HL-60/S4 treated with retinoic acid at 250 ng/mL for 4 days and 3 days (cell line): ENCODE results near the gene RUFY1.
"Not testable (repeated sequence)": the region's sequence is repeated elsewhere in the genome, so short reads cannot be mapped to it uniquely, and the experiment has no call there.

Source experiments
- in situ Hi-C: fragments of 300-500 bp; cut with MboI; formaldehyde crosslinking; loops from 2 replicates; pipeline ENCODE4 v1.7.0; 2022; ENCODE audit warnings: low sequenced_read_pairs

RUFY1 gene, protein sequence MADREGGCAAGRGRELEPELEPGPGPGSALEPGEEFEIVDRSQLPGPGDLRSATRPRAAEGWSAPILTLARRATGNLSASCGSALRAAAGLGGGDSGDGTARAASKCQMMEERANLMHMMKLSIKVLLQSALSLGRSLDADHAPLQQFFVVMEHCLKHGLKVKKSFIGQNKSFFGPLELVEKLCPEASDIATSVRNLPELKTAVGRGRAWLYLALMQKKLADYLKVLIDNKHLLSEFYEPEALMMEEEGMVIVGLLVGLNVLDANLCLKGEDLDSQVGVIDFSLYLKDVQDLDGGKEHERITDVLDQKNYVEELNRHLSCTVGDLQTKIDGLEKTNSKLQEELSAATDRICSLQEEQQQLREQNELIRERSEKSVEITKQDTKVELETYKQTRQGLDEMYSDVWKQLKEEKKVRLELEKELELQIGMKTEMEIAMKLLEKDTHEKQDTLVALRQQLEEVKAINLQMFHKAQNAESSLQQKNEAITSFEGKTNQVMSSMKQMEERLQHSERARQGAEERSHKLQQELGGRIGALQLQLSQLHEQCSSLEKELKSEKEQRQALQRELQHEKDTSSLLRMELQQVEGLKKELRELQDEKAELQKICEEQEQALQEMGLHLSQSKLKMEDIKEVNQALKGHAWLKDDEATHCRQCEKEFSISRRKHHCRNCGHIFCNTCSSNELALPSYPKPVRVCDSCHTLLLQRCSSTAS

DNA sequence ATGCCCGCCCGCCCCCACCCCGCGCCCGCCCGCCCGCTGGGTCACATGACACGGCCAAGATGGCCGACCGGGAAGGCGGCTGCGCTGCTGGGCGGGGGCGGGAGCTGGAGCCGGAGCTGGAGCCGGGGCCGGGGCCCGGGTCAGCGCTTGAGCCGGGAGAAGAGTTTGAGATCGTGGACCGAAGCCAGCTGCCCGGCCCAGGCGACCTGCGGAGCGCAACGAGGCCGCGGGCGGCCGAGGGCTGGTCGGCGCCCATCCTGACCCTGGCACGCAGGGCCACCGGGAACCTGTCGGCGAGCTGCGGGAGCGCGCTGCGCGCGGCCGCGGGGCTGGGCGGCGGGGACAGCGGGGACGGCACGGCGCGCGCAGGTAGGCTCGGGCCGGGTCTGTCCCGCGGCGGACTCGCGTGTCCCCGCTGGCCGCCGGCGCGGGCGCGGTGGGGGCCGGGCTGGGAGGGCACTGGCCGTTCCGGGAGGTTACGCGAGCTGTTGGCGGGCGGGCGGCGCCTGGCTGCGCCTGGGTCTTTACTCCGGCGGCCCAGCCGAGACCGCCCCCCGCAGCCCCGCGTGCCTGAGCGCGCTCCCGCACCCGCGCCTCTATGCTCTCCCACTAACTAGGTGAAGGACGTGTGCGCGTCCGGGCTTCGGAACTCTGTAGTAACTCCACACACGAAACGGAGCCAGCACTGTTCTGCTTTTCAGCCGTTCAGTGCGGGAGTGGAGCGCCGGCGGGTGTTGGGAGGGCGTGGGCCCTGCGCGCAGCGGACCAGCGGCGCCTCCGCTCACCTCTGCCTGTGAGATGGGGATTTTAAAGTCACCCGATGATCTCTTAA is at the start of gene RUFY1:
TSS of gene RUFY1 (plus strand) at position 44 of the 832 bp plus-strand sequence. CDS start at position 60, 16 bp downstream.
- in situ Hi-C loops = no loop called here

GRCh38 chr5:179501997-179502396 is 48.4 kb upstream of the RUFY1 start:
- in situ Hi-C loops = not testable (repeated sequence)

GRCh38 chr5:179502420-179502819 is 47.9 kb upstream of the RUFY1 start:
- in situ Hi-C loops = not testable (repeated sequence)

DNA sequence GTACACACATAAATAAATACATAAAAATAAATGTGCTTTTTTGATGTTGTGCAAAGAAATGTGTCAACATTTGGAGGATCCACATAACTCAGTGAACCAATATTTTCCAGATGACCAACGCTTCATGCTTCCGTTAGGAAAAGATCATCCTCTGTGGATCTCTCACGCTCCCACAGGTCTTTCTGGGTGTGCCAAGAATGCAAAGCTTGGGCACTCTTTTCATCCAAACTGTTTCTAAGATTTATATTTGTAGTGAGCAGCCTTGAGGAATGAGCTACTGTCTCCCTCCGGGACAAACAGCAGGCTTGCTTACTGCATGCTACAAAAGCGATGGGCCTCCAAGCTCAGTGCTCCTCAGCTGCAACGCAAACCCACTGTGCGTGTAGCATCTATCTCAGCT is 46.2 kb upstream of the RUFY1 start:
- in situ Hi-C loops = no loop called here

DNA sequence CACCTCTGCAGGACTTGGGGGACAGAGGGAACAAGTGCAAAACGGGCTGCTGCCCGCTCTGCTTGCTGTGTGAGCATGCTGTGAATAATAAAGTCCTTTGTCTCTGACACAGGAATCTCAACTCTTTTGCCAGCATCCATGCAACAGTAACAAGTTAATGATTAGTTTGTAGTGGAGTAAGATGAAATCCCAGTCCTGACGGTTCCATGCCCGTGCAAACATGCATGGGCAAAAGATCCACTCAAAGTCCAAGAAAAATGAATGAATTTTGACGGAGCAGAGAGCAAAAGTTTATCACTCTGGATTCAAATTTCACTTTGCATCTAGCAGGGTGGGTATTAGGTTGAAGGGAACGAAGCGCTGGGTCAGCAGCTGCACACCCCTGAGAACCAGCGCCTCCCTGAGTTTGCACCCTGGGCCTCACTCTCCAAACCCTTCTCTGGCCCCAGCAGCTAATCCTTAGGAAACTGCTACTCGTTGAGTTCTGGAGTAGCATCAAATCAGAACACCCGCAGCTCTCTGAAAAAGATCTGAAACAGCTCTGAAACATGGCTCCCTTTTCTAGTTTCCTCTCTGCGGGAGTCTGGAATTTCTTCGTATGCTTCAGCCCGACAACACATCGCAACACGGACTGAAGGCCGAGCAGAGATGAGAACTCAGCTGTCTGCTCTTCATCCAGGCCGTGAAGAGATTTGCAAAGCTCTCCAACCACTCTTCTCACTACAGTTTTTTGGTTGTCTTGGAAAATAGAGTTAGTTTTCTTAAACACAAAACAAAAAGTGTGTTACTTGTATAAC is 45.6 kb upstream of the RUFY1 start:
- in situ Hi-C loops = no loop called here

GRCh38 chr5:179505636-179506261 is 44.6 kb upstream of the RUFY1 start:
- in situ Hi-C loops = no loop called here

DNA sequence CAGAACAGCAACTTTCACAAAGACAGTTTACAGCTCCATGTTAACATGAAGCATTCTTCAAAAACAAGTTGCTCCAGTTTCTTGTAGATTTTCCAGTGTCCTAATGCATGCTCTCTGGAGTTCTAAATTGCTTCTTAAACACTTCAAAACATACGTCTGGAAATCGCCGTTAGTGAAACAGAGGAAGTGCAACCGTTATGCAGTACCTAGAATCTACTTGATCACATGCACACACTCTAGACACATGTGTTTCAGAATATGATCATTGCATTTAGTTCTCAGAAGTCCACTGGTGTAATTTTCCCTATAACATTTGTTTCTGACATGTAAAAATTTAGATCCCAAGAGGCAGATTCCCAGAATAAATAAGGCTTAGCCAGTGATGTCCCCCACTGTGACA is 41.1 kb upstream of the RUFY1 start:
- in situ Hi-C loops = no loop called here

DNA sequence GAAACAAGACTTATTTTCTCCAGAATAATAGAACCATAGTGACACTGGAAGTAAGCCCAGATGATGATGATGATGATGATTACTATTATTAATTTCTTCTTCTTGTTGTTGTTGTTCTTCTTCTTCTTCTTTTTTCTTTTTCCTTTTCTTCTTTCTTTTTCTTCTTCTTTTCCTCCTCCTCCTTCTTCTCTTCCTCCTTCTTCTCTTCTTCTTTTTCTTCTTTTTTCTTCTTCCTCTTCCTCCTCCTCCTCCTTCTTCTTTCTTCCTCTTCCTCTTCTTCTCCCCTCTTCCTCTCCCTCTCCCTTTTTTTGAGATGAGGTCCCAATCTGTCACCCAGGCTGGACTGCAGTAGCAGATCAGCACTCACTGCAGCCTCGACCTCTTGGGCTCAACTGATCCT is 40.5 kb upstream of the RUFY1 start:
- in situ Hi-C loops = no loop called here

- in situ Hi-C loops = no loop called here
Measured at GRCh38 chr5:179512452-179513000, 37.8 kb upstream of the RUFY1 start.

GRCh38 chr5:179515501-179515900 is 34.9 kb upstream of the RUFY1 start:
- in situ Hi-C loops = not testable (repeated sequence)

DNA sequence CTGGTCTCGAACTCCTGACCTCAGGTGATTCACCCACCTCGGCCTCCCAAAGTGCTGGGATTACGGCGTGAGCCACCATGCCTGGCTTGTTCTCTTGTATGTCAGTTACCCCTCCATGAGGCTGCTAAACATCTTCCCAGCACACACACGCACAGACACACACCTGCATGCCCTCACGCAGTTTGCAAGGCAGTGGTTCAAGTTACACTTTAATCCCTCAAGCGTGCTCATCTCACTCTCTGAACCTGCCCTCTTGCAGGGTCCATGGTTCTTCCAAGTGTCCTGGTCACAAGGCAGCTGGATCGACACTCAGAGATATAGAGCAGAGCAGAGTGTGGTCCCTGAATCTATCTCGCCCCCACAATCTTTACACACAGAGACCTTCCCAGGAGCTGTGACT is 34.1 kb upstream of the RUFY1 start:
- in situ Hi-C loops = no loop called here

- in situ Hi-C loops = not testable (repeated sequence)
Measured at GRCh38 chr5:179517746-179518145, 32.6 kb upstream of the RUFY1 start.

DNA sequence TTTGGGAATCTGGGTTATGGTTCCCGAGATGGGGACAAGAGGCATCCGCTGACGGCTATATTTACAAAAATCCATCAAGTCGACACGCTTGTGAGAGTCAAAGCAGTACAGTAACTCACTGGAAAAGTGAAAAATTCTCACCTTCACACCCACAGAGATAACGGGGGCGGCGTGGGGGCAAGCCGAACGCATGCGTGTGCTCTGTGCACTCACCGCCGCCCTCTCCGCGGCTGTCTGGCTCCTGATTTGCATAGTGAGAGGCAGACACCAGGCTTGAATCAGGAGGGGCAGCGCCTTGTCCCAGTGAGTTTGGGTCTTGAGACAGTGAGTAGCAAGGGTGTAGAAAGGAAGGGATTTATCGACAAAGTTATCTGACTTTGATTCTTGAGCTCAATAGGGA is 32.0 kb upstream of the RUFY1 start:
- in situ Hi-C loops = not testable (repeated sequence)

- in situ Hi-C loops = not testable (repeated sequence)
Measured at GRCh38 chr5:179519416-179520070, 30.8 kb upstream of the RUFY1 start.

- in situ Hi-C loops = not testable (repeated sequence)
Measured at GRCh38 chr5:179522107-179522506, 28.2 kb upstream of the RUFY1 start.

DNA sequence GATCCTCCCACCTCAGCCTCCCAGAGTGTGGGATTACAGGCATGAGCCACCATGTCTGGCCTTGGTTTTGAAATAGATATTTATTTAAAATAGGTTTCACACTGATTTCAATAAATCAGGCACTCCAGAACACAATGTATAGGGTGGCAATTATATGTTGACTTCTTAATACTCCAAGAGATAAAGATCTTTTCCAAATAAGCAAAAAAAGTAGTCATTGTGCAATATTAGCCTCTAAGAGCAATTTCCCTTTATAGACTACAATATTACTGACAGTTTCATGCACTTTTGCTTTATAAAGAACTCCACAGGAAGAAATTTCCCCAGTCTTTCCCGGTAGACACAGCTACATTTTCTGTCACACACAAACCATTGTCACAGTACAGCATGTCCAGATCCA is 23.4 kb upstream of the RUFY1 start:
- in situ Hi-C loops = no loop called here

DNA sequence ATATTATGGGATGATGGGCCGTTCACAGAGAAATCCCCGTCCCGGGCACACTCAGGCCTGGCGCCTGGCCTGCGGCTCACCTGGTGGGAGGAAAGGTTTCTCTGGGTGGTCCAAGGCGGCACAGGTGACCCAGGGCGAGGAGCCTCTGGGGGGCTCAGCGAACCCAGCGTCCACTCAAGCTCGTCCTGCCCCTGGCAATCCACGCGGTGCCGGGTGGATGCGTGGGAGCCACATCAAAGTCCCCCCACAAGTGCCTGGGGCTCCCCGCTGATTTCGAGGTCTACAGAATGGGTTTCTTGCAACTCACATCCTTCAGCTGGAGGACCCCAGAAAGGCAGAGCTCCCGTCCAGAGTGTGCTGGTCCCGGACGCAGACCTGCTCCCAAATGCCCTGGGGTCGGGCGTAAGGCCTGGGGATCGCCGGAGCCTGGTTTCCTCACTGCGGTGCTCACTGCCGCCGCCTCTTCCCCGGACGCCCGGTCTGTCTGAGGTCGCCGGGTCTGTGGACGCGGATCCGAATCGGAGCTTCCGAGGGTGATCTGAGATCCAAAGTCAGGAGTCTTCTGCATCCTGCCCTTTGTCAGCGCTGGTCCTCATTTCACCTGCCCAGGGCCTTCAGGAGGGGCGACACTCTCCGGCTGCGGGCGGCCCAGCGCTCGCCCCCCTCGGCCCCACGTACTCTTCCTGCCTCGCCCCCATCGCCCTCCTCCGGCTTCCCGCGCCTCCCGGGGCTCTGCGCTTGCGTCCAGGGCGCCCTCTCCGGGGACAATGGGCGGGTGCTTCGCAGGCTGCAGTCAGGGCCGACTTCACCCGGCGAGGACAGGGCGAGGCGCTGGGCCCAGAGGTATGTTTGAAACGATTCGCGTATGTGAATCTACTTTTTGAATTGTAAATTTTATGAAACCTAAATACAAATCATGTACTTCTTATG is 20.0 kb upstream of the RUFY1 start:
- in situ Hi-C loops = no loop called here

DNA sequence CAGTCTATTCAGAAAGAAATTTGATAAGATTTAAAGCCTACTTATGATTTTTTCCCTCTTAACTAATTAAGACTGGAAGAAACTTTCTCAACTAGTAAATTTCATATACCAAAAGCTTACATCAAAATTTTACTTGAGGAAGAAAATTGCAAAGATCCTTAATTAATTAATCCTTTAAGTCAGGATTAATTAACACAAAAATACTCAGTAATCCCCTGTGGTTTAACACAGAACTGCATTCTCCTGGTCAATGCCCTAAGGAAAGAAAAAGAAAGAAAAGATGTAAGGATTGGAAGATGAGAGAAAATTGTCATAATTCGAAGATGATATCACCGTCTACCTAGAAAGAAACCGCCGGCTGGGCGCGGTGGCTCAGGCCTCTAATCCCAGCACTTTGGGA is 17.3 kb upstream of the RUFY1 start:
- in situ Hi-C loops = no loop called here
